Stimulated activated CD4-positive, alpha-beta T cell treated with anti-CD3 and anti-CD28 coated beads, TNF-alpha, amount 100 ng/mL, for 24 hours (primary cell): Measurements from ENCODE around the gene PTDSS2.
"Not testable (repeated sequence)": the region's sequence is repeated elsewhere in the genome, so short reads cannot be mapped to it uniquely, and the experiment has no call there.

Source experiments
- DNase-seq, 3 experiments: peaks; one replicate each; pipeline ENCODE4 v3.0.0-alpha.2; 2020; ENCODE audit warnings: low read depth in 3 of 3

PTDSS2 gene

GRCh38 chr11:504994-505344 is 54.9 kb downstream of the PTDSS2 start:
- no peak for DNase-seq

DNA sequence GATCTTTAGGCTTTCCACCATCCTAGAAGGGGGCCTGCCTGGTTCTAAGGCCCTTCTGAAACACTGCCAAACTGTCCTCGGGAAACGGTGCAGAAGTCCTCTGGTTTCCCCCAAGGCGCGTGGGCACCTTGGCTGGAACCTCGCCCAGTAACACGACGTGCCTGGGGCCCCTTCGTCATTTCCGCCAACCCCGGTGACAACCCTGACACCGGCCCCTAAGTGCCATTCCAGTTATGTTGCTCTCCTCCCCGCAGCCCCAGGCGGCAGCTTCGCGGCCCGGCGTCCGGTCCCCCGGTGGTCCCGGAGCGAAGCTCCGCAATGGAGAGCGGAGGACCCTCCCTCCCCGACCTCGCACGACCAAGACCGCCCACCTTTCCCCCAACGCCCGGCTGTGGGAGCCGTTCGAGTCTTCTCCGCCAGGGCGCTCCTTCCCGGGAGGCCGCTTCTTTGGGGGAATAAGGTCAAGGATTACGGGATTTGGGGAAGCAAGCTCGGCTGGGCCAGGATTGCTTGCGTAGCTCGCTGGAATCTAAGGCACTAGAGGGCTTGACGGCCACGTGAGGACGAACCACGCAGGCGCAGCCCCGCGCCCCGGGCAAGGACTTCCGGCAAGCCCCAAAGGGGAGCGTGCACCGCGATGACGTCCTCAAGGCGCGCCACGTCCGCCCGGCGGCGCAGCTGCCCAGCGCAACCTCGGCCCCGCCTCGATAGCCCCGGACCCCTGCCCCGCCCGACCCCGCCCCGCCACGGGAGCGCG is 56.3 kb downstream of the PTDSS2 start:
- peak; percentile 95 to 97 (median 97) for DNase-seq

- peak; percentile 99 to 100 (median 99) for DNase-seq
These were observed 57.1 kb downstream of the PTDSS2 start, which contains the start of gene RNH1 for GRCh38 chr11:506995-507726. Gene RNH1, minus strand, starts transcription at chr11:507242. Its CDS starts 5,080 bp downstream, at chr11:502162.

DNA sequence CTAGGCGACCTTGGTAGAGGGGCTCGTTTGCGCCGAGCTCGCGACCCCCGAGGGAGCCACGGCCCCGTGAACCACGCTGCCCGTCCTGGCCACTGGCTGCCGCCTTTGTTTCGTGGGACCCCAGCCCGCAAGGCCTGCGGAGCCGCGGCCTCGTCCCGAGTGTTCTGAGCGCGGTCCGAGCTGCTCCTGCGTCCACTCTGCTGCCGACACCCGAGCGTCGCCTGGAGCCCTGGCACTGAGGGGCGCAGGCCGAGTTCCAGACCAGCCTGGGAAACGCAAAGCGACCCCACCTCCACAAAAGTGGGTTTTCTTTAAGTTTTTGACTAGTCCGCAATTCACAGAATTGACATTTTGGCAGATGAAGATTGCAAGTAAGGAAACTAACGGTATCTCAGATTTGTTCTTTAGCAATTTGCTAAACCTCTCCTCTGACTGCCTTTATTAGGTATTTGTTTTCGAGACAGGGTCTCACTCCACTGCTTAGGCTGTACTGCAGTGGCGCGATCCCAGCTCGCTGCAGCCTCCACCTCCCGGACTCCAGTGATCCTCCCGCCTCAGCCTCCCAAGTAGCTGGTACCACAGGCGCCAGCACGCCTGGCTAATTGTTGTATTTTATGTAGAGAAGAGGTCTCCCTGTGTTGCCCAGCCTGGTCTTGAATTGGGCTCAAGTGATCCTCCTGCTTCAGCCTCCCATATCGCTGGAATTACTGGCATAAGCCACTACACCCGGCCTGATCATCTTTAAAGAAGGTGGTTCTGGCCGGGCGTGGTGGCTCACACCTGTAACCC is 57.8 kb downstream of the PTDSS2 start:
- no peak for DNase-seq

DNA sequence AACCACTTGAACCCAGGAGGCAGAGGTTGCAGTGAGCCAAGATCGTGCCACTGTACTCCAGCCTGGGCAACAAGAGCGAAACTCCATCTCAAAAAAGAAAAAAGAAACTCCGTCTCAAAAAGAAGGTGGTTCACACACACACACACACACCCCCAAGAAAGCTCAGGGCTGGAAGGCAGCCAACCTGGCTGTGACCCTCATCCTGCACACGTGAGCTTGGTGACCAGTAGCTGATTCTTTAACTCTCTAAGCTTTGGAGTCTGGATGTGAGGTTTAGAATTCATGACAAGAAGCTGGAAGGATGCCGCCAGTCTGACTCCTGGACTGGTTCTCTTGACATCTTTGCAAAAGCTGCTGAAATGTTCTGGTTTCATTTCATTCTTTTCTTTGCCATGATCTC is 58.9 kb downstream of the PTDSS2 start:
- DNase-seq, result no peak

GRCh38 chr11:512761-513595 is 62.9 kb downstream of the PTDSS2 start:
- DNase-seq, result no peak

DNA sequence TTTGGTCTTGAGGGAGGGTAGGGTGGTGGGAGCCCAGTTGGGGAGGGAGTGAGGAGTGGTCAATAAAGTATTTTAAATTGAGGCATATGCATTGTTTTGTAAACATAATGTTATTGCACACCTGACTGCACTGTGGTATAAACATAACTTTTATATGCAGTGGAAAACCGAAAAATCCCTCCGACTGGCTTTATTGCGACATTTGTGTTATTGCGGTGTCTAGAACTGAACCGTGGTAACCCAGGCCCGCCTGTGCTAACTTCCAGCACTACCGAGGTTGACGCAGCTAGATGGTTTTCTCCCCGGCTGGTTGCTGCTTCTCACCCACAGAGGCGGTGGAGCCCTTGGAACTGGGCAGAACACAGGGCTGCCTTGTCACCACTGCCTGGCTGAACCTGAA is 64.5 kb downstream of the PTDSS2 start:
- DNase-seq, result no peak

DNA sequence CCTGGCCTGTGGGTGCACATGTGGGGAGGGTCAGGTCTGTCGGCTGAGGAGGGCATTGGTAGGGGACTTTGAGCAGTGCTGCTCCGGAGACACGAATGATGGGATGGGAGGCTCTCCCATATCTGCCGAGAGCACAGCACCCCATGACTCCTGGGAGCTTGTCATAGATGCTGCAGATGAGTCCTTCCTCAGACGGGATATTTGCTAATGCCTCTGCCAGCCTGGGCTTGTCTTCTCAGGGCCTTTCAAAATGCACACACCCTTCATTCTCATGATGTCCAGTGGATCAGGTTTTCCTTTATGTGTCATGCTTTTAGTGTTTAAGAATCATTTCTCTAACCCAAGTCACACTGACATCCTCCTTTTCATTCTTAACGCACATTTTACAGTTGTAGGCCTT is 65.1 kb downstream of the PTDSS2 start:
- DNase-seq, result no peak

DNA sequence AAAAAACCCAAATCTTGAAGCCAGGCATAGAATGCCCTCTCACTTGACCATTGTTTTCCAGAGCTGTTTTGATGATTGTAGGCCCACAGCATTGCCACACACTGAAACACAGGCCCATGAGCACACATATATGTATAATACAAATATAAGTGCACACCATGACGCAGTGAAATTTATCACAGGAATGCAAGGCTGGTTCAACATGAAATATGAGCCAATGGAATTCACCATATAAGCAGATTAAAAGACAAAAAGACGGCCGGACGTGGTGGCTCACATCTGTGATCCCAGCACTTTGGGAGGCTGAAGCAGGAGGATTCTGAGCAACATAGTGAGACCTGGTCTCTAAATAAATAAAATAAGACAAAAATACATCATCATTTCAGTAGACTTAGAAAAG is 66.3 kb downstream of the PTDSS2 start:
- DNase-seq, result no peak

- DNase-seq, result not testable (repeated sequence)
These were observed 67.0 kb downstream of the PTDSS2 start for GRCh38 chr11:516918-517685.

DNA sequence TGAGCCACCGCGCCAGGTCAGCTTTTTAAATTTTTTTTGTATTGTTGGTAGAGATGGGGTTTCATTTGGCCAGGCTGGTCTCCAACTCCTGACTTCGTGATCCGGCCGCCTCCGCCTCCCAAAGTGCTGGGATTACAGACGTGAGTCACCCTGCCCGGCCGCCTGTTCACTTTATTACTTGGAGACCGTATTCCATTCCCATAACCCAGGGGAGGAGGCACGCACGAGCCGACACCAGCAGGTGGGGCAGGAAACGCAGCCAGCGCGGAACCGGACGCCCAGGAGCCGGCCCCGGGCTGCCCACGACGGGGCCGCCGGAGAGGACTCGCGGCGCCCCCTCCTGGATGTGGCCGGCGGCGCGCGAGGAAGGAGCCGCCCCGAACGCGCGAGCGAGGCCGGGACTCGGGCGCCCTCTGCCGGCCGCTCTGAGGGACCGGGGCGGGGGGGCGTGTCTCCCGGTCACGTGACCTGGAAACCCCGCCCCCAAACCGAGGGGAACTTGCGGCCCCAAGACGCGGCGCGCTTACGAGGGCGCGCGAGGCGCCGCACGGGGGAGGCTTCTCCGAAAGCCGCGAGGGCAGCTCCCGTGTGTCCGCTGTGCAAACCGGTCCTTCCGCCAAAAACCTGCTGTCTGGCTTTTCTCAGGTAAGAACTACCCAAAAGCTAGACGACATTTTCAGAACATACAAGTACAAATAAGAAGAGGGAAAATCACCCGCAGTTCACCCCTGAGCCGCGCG is 68.6 kb downstream of the PTDSS2 start:
- peak; percentile 75 to 79 (median 75) for DNase-seq

- no peak for DNase-seq
These were observed 70.5 kb downstream of the PTDSS2 start for GRCh38 chr11:520428-521176.

DNA sequence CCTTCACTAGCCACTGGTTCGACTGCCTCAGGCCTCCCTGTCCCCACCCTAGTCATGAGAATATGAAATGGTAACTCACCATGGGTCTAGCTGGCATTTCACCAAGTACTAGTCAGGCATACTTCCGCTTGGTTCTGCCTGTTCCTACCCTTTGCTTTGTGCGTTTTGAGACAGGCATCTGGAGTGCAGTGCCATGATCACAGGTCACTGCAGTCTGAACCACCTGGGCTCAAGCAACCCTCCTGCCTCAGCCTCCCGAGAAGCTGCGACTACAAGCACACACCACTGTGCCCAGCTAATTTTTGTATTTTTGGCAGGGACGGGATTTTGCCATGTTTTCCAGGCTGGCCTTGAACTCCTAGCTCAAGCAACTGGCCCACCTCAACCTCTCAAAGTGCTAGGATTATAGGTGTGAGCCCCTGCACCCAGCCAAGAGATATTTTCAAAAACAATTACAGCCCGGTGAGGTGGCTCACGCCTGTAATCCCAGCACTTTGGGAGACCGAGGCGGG is 71.2 kb downstream of the PTDSS2 start:
- no peak for DNase-seq

GRCh38 chr11:526192-526591 is 76.1 kb downstream of the PTDSS2 start:
- no peak for DNase-seq

DNA sequence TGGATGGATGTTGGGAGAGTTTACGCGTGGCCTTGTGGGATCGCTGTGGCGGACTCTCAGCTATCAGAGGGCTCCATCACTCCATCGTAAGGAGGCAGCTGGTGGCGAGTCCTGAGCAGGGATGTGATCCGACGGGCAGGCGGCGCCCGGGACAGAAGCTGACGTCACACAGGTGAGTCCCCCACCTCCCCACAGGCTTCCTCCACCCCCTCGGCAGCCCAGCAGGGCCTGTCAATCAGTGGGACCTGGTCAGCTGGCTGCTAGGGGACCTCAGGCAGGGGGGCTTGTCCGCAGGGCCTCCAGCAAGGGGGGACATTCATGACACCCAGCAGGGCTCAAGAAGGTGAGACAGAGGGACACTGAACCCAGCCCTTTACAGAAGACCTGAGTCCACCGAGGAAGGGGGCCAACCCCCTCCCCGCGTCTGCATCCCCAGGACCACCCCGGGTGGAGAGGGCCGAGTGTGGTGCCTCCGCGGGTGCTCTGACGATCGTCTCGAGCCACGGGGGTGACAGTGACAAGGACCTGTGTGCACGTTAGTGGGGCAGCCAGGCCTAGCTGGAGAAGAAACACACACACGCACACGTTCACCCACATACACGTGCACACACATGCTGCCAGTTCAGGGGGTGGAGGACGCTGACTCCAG is 78.2 kb downstream of the PTDSS2 start:
- DNase-seq, result no peak

- DNase-seq, result no peak
These were observed 79.0 kb downstream of the PTDSS2 start for GRCh38 chr11:528815-529727.

DNA sequence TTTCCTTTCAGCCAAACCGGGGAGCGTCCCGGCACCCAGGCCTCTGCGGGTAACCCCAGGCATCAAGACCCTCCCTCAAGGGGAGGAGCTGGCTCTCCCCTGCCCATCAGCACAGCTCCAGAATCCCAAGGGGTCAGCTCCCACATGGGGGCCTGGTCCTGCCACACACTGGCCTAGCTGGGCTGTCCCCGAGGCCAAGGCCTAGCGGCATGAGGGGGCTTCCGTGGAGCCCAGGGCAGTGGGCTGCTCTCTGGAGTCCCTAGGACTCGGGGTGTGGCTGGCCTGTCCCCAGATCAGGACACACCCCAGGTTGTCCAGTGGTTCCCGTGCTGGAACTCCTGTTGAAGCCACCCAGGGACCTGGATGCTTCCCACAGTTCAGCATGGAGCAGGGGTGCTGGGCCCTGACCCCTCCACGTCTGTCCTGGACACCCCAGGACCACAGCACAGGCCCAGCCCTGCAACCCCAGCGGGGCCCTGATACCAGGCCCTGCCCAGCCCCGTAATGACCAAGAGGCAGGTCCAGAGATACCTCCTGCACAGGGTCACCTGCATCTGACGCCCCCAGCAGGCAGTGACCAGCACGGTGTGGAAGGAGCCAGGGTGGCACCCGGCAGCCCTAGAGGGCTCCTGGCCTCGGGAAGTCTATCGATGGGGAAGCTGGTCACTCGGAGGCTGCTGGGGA is 79.8 kb downstream of the PTDSS2 start:
- DNase-seq, result no peak
